ENCODE measurements around the gene MXD4. TPM values are rescaled to one million over a fixed set of nuclear protein-coding genes. Genes with fewer than 3 reads are reported as not detected.

MXD4 gene
- total RNA-seq, 2 donors from 2014 or later, result 33.4 to 34.9 TPM

DNA sequence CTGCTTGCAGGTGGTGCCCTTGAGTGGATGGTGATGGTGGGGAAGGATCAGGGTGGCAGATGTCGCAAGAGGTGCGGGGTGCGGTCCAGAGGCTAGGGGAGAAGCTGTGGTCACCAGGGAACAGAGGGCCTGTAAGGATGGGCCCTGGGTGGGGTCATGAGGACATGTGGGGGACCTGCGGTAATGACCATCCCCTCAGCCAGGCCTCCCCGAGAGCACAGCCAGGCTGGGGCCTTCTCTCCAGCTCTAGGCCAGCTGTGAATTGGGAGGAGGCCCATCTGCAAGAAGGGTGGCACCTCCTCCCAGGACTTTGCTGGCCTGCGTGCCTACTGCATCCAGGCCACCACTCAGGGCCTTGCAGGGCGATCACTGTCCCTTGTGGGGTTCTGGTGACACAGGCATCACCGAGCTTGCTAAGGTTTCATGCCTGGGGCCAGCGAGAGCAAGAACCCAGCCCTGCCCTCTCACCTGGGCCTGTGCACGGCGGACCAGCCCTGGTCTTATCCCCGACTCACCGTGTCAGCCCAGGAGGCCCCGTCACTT, 34.1 kb upstream of the MXD4 start:
- H3K9me3 ChIP-seq, result no peaks in the 10 kb centered on the region
- H3K27me3 ChIP-seq, result no peaks in the 10 kb centered on the region
- no peak overlapping the region for H3K4me3 ChIP-seq
- no peaks in the 10 kb centered on the region for H3K36me3 ChIP-seq
- no peaks in the 10 kb centered on the region for H3K4me1 ChIP-seq
- no peak overlapping the region for H3K27ac ChIP-seq
- no peak for DNase-seq (ENCODE audit: low spot score)
- TF ChIP-seq CTCF (IDR thresholded peaks at IDR 0.05), result no peak

DNA sequence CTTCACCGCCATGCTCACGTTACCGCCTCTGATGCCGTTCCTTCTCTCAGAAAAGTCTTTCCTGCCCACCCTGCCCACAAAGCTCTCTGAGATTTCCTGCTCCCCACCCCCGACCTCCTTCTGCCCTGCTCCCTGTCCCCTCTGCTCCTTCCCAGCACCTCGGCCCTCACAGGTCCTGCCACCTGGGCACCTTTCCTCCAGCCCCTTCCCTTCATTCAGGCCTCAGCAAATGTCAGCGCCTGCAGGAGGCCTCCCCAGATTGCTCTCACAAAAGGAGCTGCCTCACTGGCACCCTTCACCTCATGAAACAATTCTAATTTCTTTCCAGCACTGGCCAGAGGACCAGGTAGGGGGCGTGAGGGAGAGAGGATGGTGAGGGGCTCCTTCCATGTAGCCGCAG, 33.6 kb upstream of the MXD4 start:
- no peak for DNase-seq (ENCODE audit: low spot score)
- Histone ChIP-seq H3K4me1 (no peaks in the 10 kb centered on the region), H3K27ac (no peak overlapping the region), H3K36me3 (no peaks in the 10 kb centered on the region), H3K4me3 (no peak overlapping the region), H3K27me3 (no peaks in the 10 kb centered on the region), H3K9me3 (no peaks in the 10 kb centered on the region)
- TF ChIP-seq CTCF (IDR thresholded peaks at IDR 0.05), result no peak

DNA sequence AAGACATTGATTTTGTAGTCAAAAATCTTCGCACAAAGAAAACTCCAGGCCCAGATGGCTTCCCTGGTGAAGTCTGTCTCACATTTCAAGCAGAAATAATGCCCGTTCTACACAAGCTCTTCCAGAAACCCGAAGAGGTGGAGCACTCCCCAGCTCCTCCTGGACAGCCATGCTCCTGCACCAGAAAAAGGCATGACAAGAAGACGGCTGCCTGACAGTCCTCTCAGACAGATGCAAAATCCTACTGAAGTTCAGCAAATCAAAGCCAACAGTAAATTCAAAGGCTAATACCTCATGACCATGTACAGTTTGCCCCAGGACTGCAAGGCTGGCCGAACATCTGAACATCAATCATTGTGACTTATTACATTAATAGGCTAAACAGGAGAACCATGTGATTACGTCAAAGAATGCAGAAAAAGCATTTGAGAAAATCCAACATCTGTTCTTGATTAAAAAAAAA, 30.8 kb upstream of the MXD4 start:
- Histone ChIP-seq H3K9me3 (no peaks in the 10 kb centered on the region), H3K4me1 (no peaks in the 10 kb centered on the region), H3K27me3 (no peaks in the 10 kb centered on the region), H3K4me3 (no peak overlapping the region), H3K36me3 (no peaks in the 10 kb centered on the region), H3K27ac (no peak overlapping the region)
- no peak for TF ChIP-seq CTCF (IDR thresholded peaks at IDR 0.05)
- DNase-seq (ENCODE audit: low spot score), result no peak

DNA sequence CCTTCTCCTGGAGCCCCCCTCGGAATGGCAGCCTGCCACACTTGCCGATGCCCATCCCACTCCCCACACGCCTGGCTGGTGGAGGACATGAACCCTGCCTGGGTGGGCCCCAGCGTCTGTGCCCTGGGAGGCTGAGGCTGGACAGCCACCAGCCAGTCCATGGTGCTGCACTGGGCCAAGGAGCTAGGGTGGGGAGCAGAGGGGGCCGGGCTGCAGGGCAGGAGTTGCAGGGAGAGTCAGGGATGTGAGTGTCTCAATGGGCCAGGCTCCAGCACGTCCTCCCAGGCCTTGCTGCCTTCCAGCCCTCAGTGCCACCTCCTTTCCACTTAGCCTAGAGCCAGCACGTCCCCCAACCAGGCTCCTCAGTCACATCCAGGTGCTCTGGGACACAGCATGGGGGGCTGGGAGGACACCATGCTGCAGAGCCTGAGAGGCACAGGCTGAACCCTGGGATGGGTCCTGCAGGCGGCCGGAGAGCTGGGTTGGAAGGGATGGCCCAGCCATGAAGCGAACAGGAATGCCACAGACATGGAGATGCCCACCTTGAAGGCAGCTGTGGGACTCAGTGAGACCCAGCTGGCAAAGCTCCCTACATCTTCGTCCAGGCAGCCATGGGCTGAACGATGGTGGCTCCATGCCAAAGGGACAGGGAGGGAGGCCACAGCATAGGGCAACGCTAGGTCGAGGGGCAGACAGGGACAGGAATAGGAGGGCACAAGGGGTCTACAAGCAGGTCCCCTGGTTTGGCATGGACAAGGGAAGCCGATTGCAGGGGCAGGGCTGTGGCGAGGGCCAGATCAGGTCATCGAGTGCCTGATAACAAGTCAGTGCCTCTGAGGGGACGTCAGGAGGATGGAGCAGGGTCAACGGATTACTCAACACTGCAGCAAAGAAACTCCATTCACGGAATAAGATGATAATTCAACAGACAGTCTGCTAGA, 30.1 kb upstream of the MXD4 start:
- Histone ChIP-seq H3K36me3 (no peaks in the 10 kb centered on the region), H3K4me1 (no peaks in the 10 kb centered on the region), H3K27ac (no peak overlapping the region), H3K27me3 (no peaks in the 10 kb centered on the region), H3K4me3 (no peak overlapping the region), H3K9me3 (no peaks in the 10 kb centered on the region)
- DNase-seq (ENCODE audit: low spot score), result no peak
- TF ChIP-seq CTCF (IDR thresholded peaks at IDR 0.05), result no peak

GRCh38 chr4:2290974-2291704, 29.2 kb upstream of the MXD4 start:
- DNase-seq (ENCODE audit: low spot score), result no peak
- no peak overlapping the region for H3K27ac ChIP-seq
- TF ChIP-seq CTCF (IDR thresholded peaks at IDR 0.05), result no peak

More at GRCh38 chr4:2290974-2291704, 29.2 kb upstream of the MXD4 start:
- Histone ChIP-seq H3K27me3 (no peaks in the 10 kb centered on the region), H3K9me3 (no peaks in the 10 kb centered on the region), H3K4me3 (no peak overlapping the region), H3K4me1 (no peaks in the 10 kb centered on the region), H3K36me3 (no peaks in the 10 kb centered on the region)

Data from right atrium auricular region (tissue), 2 donors.